ENCODE data around the gene LDB2.

Gene LDB2

GRCh38 chr4:16767861-16768260 lies 130.6 kb downstream of the LDB2 start:
- TF ChIP-seq CTCF (IDR thresholded peaks at IDR 0.05; ENCODE audit: low read depth, low read length, poor library complexity, severe bottlenecking) (no peak), EZH2phosphoT487 (IDR thresholded peaks at IDR 0.05; ENCODE audit: borderline replicate concordance, low read length) (no peak)
- Histone ChIP-seq H3K9me3 (ENCODE audit: control insufficient read depth, insufficient read depth, low read length) (no peaks in the 10 kb centered on the region), H3K79me2 (ENCODE audit: control insufficient read depth, low read length) (no peaks in the 10 kb centered on the region), H4K20me1 (ENCODE audit: control insufficient read depth, insufficient read depth, low read depth, low read length) (no peaks in the 10 kb centered on the region), H3K4me2 (ENCODE audit: low read length) (no peak overlapping the region), H3K36me3 (ENCODE audit: control insufficient read depth, low read length) (no peaks in the 10 kb centered on the region), H3K27ac (ENCODE audit: low read depth, low read length) (no peak overlapping the region), H3K4me3 (ENCODE audit: low read length) (no peak overlapping the region), H3F3A (ENCODE audit: control insufficient read depth, insufficient read depth) (no peaks in the 10 kb centered on the region), H3K4me1 (ENCODE audit: control insufficient read depth, low read length) (no peaks in the 10 kb centered on the region), H3K9me2 (replicated peaks; ENCODE audit: control insufficient read depth, low read length) (no peaks in the 10 kb centered on the region), H3K27me3 (ENCODE audit: control insufficient read depth, low read length) (no peaks in the 10 kb centered on the region)

DNA sequence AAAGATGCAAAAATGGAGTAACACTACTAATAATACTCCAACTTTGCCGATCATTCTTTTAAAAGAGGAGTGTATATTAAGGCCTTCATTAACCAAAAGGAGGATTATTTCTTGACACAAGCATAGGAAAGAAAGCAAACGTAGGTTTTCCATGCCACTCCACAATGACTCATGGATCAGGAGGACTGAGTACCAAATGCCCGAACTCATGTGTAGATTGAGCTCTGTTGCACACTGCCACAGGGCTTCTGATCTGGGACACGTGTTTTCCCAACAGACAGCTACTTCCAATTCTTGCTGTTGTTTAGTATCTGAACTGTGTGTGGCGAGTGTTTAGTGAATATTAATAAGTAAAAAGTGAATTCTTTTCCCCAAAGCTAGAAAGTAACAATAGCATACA lies 131.2 kb downstream of the LDB2 start:
- no peaks in the 10 kb centered on the region for H3F3A ChIP-seq (ENCODE audit: control insufficient read depth, insufficient read depth)
- no peak overlapping the region for H3K4me2 ChIP-seq (ENCODE audit: low read length)
- TF ChIP-seq EZH2phosphoT487 (IDR thresholded peaks at IDR 0.05; ENCODE audit: borderline replicate concordance, low read length): no peak
- no peak for TF ChIP-seq CTCF (IDR thresholded peaks at IDR 0.05; ENCODE audit: low read depth, low read length, poor library complexity, severe bottlenecking)
- H3K27ac ChIP-seq (ENCODE audit: low read depth, low read length): no peak overlapping the region
- no peaks in the 10 kb centered on the region for H3K27me3 ChIP-seq (ENCODE audit: control insufficient read depth, low read length)
- no peaks in the 10 kb centered on the region for H3K9me3 ChIP-seq (ENCODE audit: control insufficient read depth, insufficient read depth, low read length)
- H3K79me2 ChIP-seq (ENCODE audit: control insufficient read depth, low read length): no peaks in the 10 kb centered on the region
- H3K4me3 ChIP-seq (ENCODE audit: low read length): no peak overlapping the region
- H3K9me2 ChIP-seq (replicated peaks; ENCODE audit: control insufficient read depth, low read length): no peaks in the 10 kb centered on the region
- no peaks in the 10 kb centered on the region for H4K20me1 ChIP-seq (ENCODE audit: control insufficient read depth, insufficient read depth, low read depth, low read length)
- no peaks in the 10 kb centered on the region for H3K4me1 ChIP-seq (ENCODE audit: control insufficient read depth, low read length)
- no peaks in the 10 kb centered on the region for H3K36me3 ChIP-seq (ENCODE audit: control insufficient read depth, low read length)

DNA sequence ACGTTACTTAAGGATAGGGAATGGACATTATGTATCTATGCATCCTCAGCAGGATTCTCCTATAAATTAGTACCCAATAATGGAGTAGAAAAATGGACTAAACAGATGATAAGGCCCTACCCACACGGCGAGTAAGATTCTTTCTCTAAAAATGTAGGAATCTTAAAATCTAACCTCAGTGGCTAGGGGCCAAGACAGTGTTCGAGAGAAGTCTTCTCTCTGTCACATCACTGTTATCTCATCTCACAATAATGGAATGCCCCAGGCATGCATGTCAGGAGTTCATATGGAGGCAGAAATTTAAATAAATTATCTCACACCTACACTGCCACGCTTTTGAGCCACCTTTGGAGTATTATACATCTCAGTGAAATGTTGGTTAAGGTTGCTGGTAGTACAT lies 132.9 kb downstream of the LDB2 start:
- H3F3A ChIP-seq (ENCODE audit: control insufficient read depth, insufficient read depth): no peaks in the 10 kb centered on the region
- H3K4me2 ChIP-seq (ENCODE audit: low read length): no peak overlapping the region
- no peaks in the 10 kb centered on the region for H3K27me3 ChIP-seq (ENCODE audit: control insufficient read depth, low read length)
- H3K9me2 ChIP-seq (replicated peaks; ENCODE audit: control insufficient read depth, low read length): no peaks in the 10 kb centered on the region
- no peaks in the 10 kb centered on the region for H3K4me1 ChIP-seq (ENCODE audit: control insufficient read depth, low read length)
- H4K20me1 ChIP-seq (ENCODE audit: control insufficient read depth, insufficient read depth, low read depth, low read length): no peaks in the 10 kb centered on the region
- H3K79me2 ChIP-seq (ENCODE audit: control insufficient read depth, low read length): no peaks in the 10 kb centered on the region
- H3K36me3 ChIP-seq (ENCODE audit: control insufficient read depth, low read length): no peaks in the 10 kb centered on the region
- H3K27ac ChIP-seq (ENCODE audit: low read depth, low read length): no peak overlapping the region
- TF ChIP-seq EZH2phosphoT487 (IDR thresholded peaks at IDR 0.05; ENCODE audit: borderline replicate concordance, low read length) (no peak), CTCF (IDR thresholded peaks at IDR 0.05; ENCODE audit: low read depth, low read length, poor library complexity, severe bottlenecking) (no peak)
- H3K9me3 ChIP-seq (ENCODE audit: control insufficient read depth, insufficient read depth, low read length): no peaks in the 10 kb centered on the region
- no peak overlapping the region for H3K4me3 ChIP-seq (ENCODE audit: low read length)

- no peaks in the 10 kb centered on the region for H3K79me2 ChIP-seq (ENCODE audit: control insufficient read depth, low read length)
- H3K4me2 ChIP-seq (ENCODE audit: low read length): no peak overlapping the region
- H4K20me1 ChIP-seq (ENCODE audit: control insufficient read depth, insufficient read depth, low read depth, low read length): no peaks in the 10 kb centered on the region
- H3K27ac ChIP-seq (ENCODE audit: low read depth, low read length): no peak overlapping the region
- no peaks in the 10 kb centered on the region for H3K4me1 ChIP-seq (ENCODE audit: control insufficient read depth, low read length)
- no peak for TF ChIP-seq CTCF (IDR thresholded peaks at IDR 0.05; ENCODE audit: low read depth, low read length, poor library complexity, severe bottlenecking)
- H3K4me3 ChIP-seq (ENCODE audit: low read length): no peak overlapping the region
- H3F3A ChIP-seq (ENCODE audit: control insufficient read depth, insufficient read depth): no peaks in the 10 kb centered on the region
- no peaks in the 10 kb centered on the region for H3K9me3 ChIP-seq (ENCODE audit: control insufficient read depth, insufficient read depth, low read length)
- no peaks in the 10 kb centered on the region for H3K36me3 ChIP-seq (ENCODE audit: control insufficient read depth, low read length)
- no peaks in the 10 kb centered on the region for H3K27me3 ChIP-seq (ENCODE audit: control insufficient read depth, low read length)
- H3K9me2 ChIP-seq (replicated peaks; ENCODE audit: control insufficient read depth, low read length): no peaks in the 10 kb centered on the region
These were observed 133.8 kb downstream of the LDB2 start for GRCh38 chr4:16764622-16765021.
